Raji (cell line): ENCODE measurements around the gene EDIL3.

Source experiments
- POLR2A ChIP-seq: IDR thresholded peaks from 2 replicates; pipeline ENCODE4 v1.6.1; 2011; ENCODE audit warnings: low read depth, low read length, control low read depth; ENCODE audit not compliant: insufficient read depth

Gene EDIL3

DNA sequence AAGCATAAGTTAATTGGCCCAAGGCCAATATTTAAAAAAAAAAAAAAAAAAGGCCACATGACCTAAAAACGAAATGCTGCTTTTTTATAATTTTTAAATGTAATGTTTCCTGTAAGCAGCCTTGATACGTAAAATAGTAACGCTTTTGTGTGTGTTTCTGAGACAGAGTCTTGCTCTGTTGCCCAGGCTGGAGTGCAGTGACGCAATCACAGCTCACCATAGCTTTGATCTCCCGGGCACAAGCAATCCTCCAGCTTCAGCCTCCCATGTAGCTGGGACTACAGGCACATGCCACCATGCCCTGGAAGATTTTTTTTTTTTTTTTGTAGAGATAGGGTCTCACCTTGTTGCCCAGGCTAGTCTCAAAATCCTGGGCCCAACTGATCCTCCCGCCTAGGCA, 179.9 kb downstream of the EDIL3 start:
- TF ChIP-seq POLR2A = no peak

DNA sequence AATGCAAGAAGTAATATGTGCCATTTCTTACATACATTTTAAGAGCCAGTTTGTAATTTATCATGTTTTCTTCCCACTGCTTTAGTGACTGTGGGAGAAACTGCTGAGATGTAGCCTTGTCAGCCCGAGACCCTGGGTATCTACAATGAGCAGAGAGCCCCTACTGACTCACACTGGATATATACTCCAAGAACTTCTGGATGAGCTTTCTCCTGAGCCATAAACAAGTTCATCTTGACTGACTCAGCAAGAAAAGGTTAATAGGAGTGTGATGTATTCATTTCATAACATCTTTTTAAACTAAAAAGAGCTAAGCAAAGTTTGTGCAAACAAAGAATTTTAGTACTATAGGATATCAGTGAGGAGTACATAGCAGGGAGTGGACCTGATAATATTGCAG, 182.5 kb downstream of the EDIL3 start:
- no peak for TF ChIP-seq POLR2A

DNA sequence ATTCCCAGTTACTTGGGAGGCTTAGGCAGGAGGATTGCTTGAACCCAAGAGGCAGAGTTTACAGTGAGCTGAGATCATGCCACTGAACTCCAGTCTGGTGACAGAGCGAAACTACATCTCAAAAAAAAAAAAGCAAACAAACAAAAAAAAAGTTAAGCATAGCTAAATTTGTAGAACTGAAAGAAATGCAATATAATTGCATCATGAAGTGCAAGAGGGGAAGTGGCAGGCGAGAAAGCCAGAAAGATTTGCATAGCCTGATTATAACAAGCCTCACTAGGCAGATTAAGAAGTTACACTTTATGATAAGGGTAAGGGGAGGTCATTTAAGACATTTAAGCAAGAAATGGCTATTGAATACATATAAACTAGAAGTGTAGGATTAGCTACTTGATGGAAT, 187.1 kb downstream of the EDIL3 start:
- TF ChIP-seq POLR2A = no peak

DNA sequence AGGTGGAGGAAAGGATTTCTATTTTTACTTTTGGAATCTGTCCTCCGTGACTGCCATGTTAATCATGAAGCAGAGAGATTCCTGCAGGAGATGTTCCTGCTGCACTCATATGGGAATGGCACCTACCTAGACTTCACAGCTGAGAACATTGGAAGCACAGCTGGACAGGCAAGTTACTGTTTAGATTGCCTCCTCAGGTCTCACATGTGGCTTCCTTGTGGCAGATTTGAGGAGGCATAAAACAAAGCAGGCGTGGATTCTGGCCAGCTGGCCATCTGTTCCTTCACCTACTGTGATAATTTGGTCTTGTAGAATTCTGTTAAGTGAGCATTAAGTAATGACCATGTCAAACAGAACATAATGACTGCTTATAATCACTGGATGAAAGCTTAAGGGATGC, 193.4 kb downstream of the EDIL3 start:
- no peak for TF ChIP-seq POLR2A

DNA sequence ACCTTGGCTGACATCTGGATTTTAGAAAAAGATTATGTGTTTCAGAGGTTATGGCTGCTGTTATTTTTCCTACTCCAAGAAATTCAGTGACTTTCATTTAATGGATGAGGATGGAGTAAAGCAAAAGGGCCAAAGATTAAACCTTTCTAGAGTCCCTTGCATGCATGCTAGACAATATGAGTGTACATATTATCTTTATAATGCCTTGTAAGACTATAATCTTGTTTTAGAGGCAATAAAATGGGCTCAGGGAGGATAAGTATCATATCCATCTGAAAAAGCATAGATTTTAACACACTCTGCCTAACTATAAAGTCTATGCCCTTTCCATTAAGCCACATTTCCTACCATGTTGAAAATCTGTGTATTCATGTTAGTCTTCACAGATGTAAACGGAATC, 199.8 kb downstream of the EDIL3 start:
- TF ChIP-seq POLR2A = no peak

DNA sequence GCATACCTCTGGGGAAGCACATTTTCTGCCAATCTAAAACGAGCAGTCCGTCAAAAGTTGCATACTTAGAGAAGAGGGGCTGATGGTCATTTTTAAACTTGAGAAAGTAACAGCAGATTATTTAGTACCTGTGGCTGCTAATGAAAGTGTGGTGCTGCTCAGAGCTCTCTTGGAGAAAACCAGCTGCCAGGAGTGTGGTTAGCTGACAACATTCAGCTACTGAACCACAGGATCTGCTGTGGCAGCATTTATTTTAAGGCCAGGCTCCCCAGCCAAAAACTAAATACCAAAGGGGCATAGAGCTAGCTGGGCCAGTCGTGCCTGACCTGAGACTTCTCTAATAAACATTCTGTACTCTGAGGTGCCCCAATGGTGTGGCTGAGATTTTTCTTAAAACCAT, 203.6 kb downstream of the EDIL3 start:
- no peak for TF ChIP-seq POLR2A

GRCh38 chr5:84168841-84169240, 215.8 kb downstream of the EDIL3 start:
- no peak for TF ChIP-seq POLR2A

GRCh38 chr5:84163671-84164070, 221.0 kb downstream of the EDIL3 start:
- no peak for TF ChIP-seq POLR2A

GRCh38 chr5:84162695-84163094, 222.0 kb downstream of the EDIL3 start:
- TF ChIP-seq POLR2A = no peak

DNA sequence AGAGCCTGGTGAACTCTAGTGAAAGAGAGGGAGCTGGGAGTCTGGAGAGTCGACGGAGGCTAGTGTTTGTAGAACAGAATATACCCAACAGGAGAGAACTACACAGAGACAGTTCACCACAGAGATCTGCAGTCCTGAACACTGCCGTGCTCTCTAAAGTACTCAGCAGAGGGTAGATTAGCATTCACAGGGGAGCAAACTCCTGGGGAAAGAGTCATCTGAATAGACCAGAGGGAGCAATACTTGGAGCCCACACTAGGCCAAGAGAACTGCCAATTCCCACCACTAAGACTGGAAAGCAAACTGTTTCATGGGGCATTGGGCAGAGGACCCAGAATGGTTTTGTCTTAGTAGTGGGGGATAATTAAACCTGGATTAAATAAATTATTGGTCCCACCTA, 235.6 kb downstream of the EDIL3 start:
- no peak for TF ChIP-seq POLR2A

GRCh38 chr5:84148651-84149050, 236.0 kb downstream of the EDIL3 start:
- TF ChIP-seq POLR2A = no peak

DNA sequence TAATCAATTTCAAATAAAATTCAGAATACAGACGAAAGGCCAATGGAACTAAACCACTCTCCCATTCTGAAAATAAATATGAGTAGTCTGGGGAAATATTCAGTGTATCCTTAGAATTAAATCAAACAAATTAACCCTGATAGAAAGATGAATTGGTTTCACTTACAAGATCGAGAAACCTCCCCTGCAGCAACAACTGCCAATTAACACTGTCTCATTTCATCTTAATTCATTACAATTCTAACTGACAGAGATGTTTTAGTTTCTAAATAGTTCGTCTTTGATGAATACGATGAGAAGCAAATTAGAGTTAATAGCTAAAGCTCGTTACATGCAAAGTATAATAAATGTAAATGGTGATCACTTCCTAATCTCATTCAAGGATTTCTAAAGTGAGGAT, 247.1 kb downstream of the EDIL3 start:
- no peak for TF ChIP-seq POLR2A

GRCh38 chr5:84131372-84131771, 253.3 kb downstream of the EDIL3 start:
- TF ChIP-seq POLR2A = no peak

- no peak for TF ChIP-seq POLR2A
These were observed 254.6 kb downstream of the EDIL3 start for GRCh38 chr5:84130006-84130580.

- no peak for TF ChIP-seq POLR2A
These were observed 259.5 kb downstream of the EDIL3 start for GRCh38 chr5:84125216-84125615.

- no peak for TF ChIP-seq POLR2A
These were observed 265.4 kb downstream of the EDIL3 start for GRCh38 chr5:84119252-84119651.

- no peak for TF ChIP-seq POLR2A
These were observed 266.1 kb downstream of the EDIL3 start for GRCh38 chr5:84118551-84118950.
